ENCODE measurements around the gene CBFA2T3. TPM values are rescaled to one million over a fixed set of nuclear protein-coding genes. Genes with fewer than 3 reads are reported as not detected.
A peak's percentile ranks its signal among the peaks of the same experiment; 100 is the strongest.

The CBFA2T3 gene
- total RNA-seq, 4 donors from 2014 or later: 0.95 to 7.3 (median 3.3) TPM

DNA sequence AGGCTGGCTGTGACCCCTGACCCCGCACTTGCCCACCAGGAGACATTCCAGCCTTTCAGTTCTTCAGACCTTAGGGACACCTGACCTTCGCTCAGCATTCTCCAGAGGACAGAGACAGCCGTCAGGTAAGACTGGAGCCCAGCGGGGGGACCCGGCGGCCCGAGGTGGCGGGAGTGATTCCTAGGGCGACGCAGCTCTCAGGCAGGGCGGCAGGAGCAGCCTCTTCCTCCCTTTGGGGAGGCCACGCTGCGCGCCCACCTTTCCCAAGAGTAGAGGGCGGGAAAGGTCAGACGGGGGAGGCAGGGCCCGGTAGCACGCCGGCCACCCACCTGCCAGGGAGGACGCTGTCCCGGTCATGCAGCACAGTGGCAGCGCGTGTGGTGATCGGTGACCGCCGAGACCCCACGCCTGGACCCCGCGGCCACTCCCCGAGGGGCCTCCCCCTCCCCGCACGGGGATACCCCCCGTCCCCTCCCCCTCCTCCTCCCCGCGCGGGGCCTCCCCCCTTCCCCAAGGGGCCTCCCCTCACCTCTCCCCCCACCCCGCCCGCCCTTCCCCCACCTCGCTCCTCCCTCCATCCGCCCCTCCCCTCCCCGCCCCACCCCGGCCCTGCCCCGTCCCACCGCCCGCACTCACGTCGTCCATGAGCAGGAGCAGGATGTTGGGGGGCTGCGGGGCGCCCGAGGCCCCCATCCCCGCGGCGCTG is 120.7 kb downstream of the CBFA2T3 start:
- DNase-seq: no peak
- intact Hi-C loops (cut with DNase I; ENCODE audit: low total_unique reads): loop anchor here (10.0 kb wide), 2 partner anchors 49 to 151 kb away; partner anchors contain the start of genes CTU2 and RNF166

DNA sequence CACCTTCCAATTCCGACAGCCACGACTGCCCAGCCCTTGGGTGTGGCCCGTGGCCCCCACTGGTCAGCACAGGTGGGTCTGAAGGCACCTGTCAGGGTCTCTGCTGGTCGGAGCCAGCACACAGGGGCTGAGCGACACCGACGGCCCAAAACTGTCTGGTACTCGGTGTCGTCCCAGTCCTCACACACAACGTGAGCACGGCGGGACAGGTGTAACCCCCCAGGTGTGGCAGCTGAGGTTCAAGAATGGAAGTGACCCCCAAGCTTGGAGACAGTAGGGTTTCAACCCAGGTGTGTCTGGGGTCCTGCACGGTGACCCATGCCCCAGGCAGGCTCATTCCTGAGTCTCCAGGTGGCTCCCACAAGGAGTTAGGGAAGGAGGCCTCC is 121.3 kb downstream of the CBFA2T3 start:
- no peak for ATAC-seq
- Histone ChIP-seq H3K27me3 (no peaks in the 10 kb centered on the region), H3K36me3 (peaks cover 0 to 23% of the 10 kb centered on the region in 2 donors), H3K4me3 (peak overlapping the region in 1 of 4 donors; percentile 95), H3K27ac (peak overlapping the region in 1 of 4 donors; percentile 90), H3K4me1 (peaks cover 16 to 17% of the 10 kb centered on the region in 2 donors), H3K9me3 (no peaks in the 10 kb centered on the region)
- no peak for TF ChIP-seq POLR2A (IDR thresholded peaks at IDR 0.05)
- in situ Hi-C loops (cut with MboI; ENCODE audit: low sequenced_read_pairs in 4 of 4): loop anchor here in 1 of 4 donors (25.0 kb wide), 1 partner anchor 357 kb away; the partner anchor contains the start of genes SLC22A31 and ZNF778
- no peak for DNase-seq
- intact Hi-C loops (cut with DNase I; ENCODE audit: low total_unique reads): loop anchor here (10.0 kb wide), 2 partner anchors 49 to 151 kb away; partner anchors contain the start of genes CTU2 and RNF166

More for the DNA sequence above, 120.7 kb downstream of the CBFA2T3 start:
- H3K36me3 ChIP-seq: peaks cover 0 to 28% of the 10 kb centered on the region in 2 donors
- in situ Hi-C loops (cut with MboI; ENCODE audit: low sequenced_read_pairs in 4 of 4): loop anchor here in 1 of 4 donors (25.0 kb wide), 1 partner anchor 356 kb away; the partner anchor contains the start of genes SLC22A31 and ZNF778
- no peaks in the 10 kb centered on the region for H3K27me3 ChIP-seq
- peaks cover 16 to 17% of the 10 kb centered on the region in 2 donors for H3K4me1 ChIP-seq
- H3K27ac ChIP-seq: peak overlapping the region; percentile 89 to 92 (median 90)
- peak in 1 of 2 donors; percentile 37 for ATAC-seq
- no peak for TF ChIP-seq POLR2A (IDR thresholded peaks at IDR 0.05)
- TF ChIP-seq, protein P1, sequence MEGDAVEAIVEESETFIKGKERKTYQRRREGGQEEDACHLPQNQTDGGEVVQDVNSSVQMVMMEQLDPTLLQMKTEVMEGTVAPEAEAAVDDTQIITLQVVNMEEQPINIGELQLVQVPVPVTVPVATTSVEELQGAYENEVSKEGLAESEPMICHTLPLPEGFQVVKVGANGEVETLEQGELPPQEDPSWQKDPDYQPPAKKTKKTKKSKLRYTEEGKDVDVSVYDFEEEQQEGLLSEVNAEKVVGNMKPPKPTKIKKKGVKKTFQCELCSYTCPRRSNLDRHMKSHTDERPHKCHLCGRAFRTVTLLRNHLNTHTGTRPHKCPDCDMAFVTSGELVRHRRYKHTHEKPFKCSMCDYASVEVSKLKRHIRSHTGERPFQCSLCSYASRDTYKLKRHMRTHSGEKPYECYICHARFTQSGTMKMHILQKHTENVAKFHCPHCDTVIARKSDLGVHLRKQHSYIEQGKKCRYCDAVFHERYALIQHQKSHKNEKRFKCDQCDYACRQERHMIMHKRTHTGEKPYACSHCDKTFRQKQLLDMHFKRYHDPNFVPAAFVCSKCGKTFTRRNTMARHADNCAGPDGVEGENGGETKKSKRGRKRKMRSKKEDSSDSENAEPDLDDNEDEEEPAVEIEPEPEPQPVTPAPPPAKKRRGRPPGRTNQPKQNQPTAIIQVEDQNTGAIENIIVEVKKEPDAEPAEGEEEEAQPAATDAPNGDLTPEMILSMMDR (IDR thresholded peaks at IDR 0.05 in 4 of 5, conservative IDR thresholded peaks at IDR 0.05 in 1 of 5): no peak
- H3K4me3 ChIP-seq: peak overlapping the region; percentile 73 to 99 (median 94)
- no peaks in the 10 kb centered on the region for H3K9me3 ChIP-seq

DNA sequence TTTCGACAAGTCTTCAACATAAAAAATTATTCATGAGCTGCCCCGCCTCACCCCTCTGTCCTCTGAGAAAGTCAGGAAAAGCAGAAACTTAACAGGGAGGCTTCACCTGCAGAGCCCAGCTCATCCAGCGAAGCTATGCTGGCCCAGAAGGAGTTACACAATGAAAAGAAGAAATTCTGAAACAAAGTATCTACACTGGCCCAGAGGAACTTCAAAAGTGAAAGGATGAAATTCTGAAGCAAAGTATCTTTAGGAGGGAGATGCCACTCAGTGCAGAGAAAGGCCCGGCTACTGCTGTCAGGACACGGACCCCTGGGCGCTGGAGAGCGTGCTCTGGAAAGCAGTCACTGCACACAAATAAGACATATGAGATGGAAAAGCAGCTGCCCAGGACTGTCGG is 121.8 kb downstream of the CBFA2T3 start:
- ATAC-seq: no peak
- Histone ChIP-seq H3K9me3 (no peaks in the 10 kb centered on the region), H3K4me3 (no peak overlapping the region), H3K27me3 (no peaks in the 10 kb centered on the region), H3K4me1 (peaks cover 16 to 17% of the 10 kb centered on the region in 2 donors), H3K36me3 (peaks cover 0 to 18% of the 10 kb centered on the region in 2 donors), H3K27ac (no peak overlapping the region)
- intact Hi-C loops (cut with DNase I; ENCODE audit: low total_unique reads): loop anchor here (10.0 kb wide), 2 partner anchors 50 to 150 kb away; partner anchors contain the start of genes CTU2 and RNF166
- in situ Hi-C loops (cut with MboI; ENCODE audit: low sequenced_read_pairs in 4 of 4): loop anchor here in 1 of 4 donors (25.0 kb wide), 1 partner anchor 357 kb away; the partner anchor contains the start of genes SLC22A31 and ZNF778
- DNase-seq: no peak
- no peak for TF ChIP-seq POLR2A (IDR thresholded peaks at IDR 0.05)
- TF ChIP-seq, protein P1 (IDR thresholded peaks at IDR 0.05 in 4 of 5, conservative IDR thresholded peaks at IDR 0.05 in 1 of 5): no peak

DNA sequence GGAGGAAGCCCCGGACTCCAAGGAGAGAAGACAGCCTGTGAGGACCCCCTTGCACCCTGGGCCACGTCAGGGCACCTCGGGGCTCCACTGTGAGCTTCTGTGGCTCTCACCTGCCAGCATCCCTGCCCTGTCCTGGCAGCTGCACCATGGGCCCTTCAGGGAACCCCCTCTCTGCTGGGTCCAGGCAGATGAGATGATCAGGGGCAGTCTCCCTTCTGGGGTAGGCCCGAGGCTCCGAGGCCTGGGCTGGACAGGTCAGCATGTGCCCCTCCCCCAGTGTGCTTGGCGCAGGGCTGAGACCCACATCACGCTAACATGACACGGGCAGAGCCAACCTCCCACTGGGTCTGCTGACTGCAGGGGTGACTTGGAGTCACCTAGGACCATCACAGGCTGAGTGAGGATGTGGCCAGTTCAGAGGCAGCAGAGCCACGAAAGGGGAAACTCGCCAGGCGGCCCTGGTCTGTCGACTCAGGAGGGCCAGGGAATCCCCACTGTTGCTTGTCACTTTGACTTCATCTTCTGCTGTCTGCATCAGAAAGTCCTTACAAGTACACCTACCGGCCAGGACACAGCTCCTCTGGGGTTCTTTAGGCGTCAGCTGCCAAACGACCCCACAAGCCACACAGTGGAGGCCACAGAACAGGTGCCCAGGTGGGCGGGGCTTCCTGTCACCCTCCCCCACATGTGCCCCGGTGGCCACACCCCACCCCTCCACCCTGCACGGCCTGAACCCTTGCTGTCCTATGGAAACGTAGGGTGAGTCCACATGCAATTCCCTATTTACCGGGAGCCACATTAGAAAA is 122.5 kb downstream of the CBFA2T3 start:
- Histone ChIP-seq H3K27me3 (no peaks in the 10 kb centered on the region), H3K4me1 (peaks cover 16 to 17% of the 10 kb centered on the region in 2 donors), H3K9me3 (no peaks in the 10 kb centered on the region), H3K36me3 (peaks cover 0 to 16% of the 10 kb centered on the region in 2 donors), H3K4me3 (no peak overlapping the region), H3K27ac (no peak overlapping the region)
- DNase-seq: no peak
- in situ Hi-C loops (cut with MboI; ENCODE audit: low sequenced_read_pairs in 4 of 4): loop anchor here in 1 of 4 donors (25.0 kb wide), 1 partner anchor 358 kb away; the partner anchor contains the start of genes SLC22A31 and ZNF778
- TF ChIP-seq, protein P1 (IDR thresholded peaks at IDR 0.05 in 4 of 5, conservative IDR thresholded peaks at IDR 0.05 in 1 of 5): no peak
- no peak for TF ChIP-seq POLR2A (IDR thresholded peaks at IDR 0.05)
- ATAC-seq: no peak
- intact Hi-C loops (cut with DNase I; ENCODE audit: low total_unique reads): loop anchor here (10.0 kb wide), 2 partner anchors 50 to 150 kb away; partner anchors contain the start of genes CTU2 and RNF166
